ENCODE results near the gene SMC6. TPM values are rescaled to one million over a fixed set of nuclear protein-coding genes. Genes with fewer than 3 reads are reported as not detected.

Gene SMC6
- total RNA-seq, 1 donor from 2014 or later: 26.8 TPM

GRCh38 chr2:17646838-17647701, 106.5 kb downstream of the SMC6 start:
- Mint-ChIP-seq H3K36me3 (ENCODE audit: insufficient read depth) (no peaks in the 10 kb centered on the region), H3K4me1 (ENCODE audit: low read depth) (peaks cover 7% of the 10 kb centered on the region), H3K4me3 (ENCODE audit: low read depth) (no peak overlapping the region), H3K27ac (no peak overlapping the region), H3K9me3 (ENCODE audit: low read depth) (no peaks in the 10 kb centered on the region), H3K27me3 (no peaks in the 10 kb centered on the region)
- TF ChIP-seq, protein P1, sequence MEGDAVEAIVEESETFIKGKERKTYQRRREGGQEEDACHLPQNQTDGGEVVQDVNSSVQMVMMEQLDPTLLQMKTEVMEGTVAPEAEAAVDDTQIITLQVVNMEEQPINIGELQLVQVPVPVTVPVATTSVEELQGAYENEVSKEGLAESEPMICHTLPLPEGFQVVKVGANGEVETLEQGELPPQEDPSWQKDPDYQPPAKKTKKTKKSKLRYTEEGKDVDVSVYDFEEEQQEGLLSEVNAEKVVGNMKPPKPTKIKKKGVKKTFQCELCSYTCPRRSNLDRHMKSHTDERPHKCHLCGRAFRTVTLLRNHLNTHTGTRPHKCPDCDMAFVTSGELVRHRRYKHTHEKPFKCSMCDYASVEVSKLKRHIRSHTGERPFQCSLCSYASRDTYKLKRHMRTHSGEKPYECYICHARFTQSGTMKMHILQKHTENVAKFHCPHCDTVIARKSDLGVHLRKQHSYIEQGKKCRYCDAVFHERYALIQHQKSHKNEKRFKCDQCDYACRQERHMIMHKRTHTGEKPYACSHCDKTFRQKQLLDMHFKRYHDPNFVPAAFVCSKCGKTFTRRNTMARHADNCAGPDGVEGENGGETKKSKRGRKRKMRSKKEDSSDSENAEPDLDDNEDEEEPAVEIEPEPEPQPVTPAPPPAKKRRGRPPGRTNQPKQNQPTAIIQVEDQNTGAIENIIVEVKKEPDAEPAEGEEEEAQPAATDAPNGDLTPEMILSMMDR (IDR thresholded peaks at IDR 0.05; ENCODE audit: unreplicated experiment): no peak
- DNase-seq (ENCODE audit: low spot score, unreplicated experiment): no peak

DNA sequence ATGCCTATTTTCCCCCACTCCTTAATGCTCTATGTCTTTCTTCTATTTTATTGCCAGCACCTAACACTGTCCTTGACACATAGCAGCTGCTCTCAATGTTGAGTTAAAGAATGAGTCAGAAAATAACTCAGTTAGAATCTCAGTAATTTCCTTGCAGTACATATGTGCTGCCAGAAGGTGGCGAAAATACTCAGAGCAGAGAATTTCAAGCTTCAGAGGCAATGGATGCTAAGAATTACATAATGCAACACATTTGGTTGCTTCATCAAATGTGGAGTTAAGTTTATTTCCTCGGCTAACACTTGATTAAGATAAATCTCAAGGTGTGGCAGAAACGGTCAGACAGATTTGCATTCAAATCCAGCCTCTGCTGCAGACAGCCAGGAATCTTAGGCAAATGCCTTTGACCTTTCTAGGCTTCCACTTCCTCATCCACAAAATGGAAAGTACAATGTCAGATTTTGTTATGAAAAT, 107.5 kb downstream of the SMC6 start:
- no peaks in the 10 kb centered on the region for H3K9me3 Mint-ChIP-seq (ENCODE audit: low read depth)
- no peak overlapping the region for H3K27ac Mint-ChIP-seq
- H3K4me3 Mint-ChIP-seq (ENCODE audit: low read depth): no peak overlapping the region
- DNase-seq (ENCODE audit: low spot score, unreplicated experiment): peak; percentile 20
- TF ChIP-seq, protein P1 (IDR thresholded peaks at IDR 0.05; ENCODE audit: unreplicated experiment): peak; percentile 82
- no peaks in the 10 kb centered on the region for H3K27me3 Mint-ChIP-seq
- H3K36me3 Mint-ChIP-seq (ENCODE audit: insufficient read depth): no peaks in the 10 kb centered on the region
- peaks cover 6% of the 10 kb centered on the region for H3K4me1 Mint-ChIP-seq (ENCODE audit: low read depth)

GRCh38 chr2:17644997-17645720, 108.5 kb downstream of the SMC6 start:
- no peaks in the 10 kb centered on the region for H3K9me3 Mint-ChIP-seq (ENCODE audit: low read depth)
- TF ChIP-seq, protein P1 (IDR thresholded peaks at IDR 0.05; ENCODE audit: unreplicated experiment): no peak
- H3K4me3 Mint-ChIP-seq (ENCODE audit: low read depth): no peak overlapping the region
- no peak for DNase-seq (ENCODE audit: low spot score, unreplicated experiment)
- H3K36me3 Mint-ChIP-seq (ENCODE audit: insufficient read depth): no peaks in the 10 kb centered on the region
- H3K27ac Mint-ChIP-seq: no peak overlapping the region
- H3K27me3 Mint-ChIP-seq: no peaks in the 10 kb centered on the region
- H3K4me1 Mint-ChIP-seq (ENCODE audit: low read depth): peaks cover 6% of the 10 kb centered on the region

DNA sequence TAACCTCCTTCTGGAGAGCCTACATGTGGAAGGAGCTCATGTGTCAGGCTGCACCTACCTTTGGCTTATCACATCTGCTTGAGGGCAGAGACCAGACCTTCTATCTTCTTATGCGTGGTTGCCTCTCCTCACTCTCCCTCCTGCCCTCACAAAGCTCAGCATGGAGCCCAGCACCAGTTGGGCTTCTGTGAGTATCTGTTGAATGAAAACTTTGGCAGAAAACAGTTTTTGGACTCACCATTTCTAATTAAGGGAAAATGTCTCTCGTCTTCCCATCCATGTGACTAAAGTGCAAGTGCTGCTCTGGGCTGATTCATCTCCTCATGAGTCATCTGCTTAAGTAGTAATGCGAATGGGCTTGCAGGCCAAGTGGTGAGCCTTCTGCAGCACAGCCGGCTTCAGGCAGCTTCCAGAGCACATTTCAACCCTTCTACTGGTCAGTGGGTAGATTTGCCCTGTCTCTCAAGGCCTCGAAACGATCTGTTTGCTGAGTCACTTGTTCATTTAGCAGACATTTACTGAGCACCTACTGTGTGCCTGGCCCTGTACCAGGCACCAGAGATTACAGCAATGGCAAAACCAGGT, 110.5 kb downstream of the SMC6 start:
- DNase-seq (ENCODE audit: low spot score, unreplicated experiment): no peak
- H3K27ac Mint-ChIP-seq: no peak overlapping the region
- H3K36me3 Mint-ChIP-seq (ENCODE audit: insufficient read depth): no peaks in the 10 kb centered on the region
- no peaks in the 10 kb centered on the region for H3K27me3 Mint-ChIP-seq
- TF ChIP-seq, protein P1 (IDR thresholded peaks at IDR 0.05; ENCODE audit: unreplicated experiment): no peak
- H3K9me3 Mint-ChIP-seq (ENCODE audit: low read depth): no peaks in the 10 kb centered on the region
- peaks cover 6% of the 10 kb centered on the region for H3K4me1 Mint-ChIP-seq (ENCODE audit: low read depth)
- no peak overlapping the region for H3K4me3 Mint-ChIP-seq (ENCODE audit: low read depth)

DNA sequence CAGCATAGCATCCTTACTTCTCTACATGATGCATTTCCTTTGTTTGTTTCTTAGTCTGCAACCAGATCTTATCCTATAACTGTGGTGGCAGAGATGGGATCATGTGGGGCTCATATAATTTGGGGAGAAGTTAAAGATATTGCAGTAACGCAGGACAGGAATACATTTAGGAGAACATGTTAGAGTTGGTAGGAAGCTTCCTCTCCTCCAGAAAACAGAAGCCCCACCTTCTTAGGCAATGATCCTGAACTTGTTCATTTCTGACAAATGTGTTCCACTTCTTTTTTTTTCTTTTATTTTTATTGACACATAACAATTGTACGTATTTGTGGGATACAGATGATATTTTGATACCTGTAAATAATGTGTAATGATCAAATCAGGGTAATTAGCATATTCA, 113.2 kb downstream of the SMC6 start:
- H3K4me3 Mint-ChIP-seq (ENCODE audit: low read depth): no peak overlapping the region
- no peak for DNase-seq (ENCODE audit: low spot score, unreplicated experiment)
- TF ChIP-seq, protein P1 (IDR thresholded peaks at IDR 0.05; ENCODE audit: unreplicated experiment): no peak
- peaks cover 2% of the 10 kb centered on the region for H3K4me1 Mint-ChIP-seq (ENCODE audit: low read depth)
- H3K36me3 Mint-ChIP-seq (ENCODE audit: insufficient read depth): no peaks in the 10 kb centered on the region
- H3K9me3 Mint-ChIP-seq (ENCODE audit: low read depth): no peaks in the 10 kb centered on the region
- H3K27ac Mint-ChIP-seq: no peak overlapping the region
- no peaks in the 10 kb centered on the region for H3K27me3 Mint-ChIP-seq

Data from progenitor cell of endocrine pancreas (in vitro differentiated cells).